ENCODE measurements around the gene TNK1.
"Not testable (repeated sequence)": the region's sequence is repeated elsewhere in the genome, so short reads cannot be mapped to it uniquely, and the experiment has no call there.

The TNK1 gene

DNA sequence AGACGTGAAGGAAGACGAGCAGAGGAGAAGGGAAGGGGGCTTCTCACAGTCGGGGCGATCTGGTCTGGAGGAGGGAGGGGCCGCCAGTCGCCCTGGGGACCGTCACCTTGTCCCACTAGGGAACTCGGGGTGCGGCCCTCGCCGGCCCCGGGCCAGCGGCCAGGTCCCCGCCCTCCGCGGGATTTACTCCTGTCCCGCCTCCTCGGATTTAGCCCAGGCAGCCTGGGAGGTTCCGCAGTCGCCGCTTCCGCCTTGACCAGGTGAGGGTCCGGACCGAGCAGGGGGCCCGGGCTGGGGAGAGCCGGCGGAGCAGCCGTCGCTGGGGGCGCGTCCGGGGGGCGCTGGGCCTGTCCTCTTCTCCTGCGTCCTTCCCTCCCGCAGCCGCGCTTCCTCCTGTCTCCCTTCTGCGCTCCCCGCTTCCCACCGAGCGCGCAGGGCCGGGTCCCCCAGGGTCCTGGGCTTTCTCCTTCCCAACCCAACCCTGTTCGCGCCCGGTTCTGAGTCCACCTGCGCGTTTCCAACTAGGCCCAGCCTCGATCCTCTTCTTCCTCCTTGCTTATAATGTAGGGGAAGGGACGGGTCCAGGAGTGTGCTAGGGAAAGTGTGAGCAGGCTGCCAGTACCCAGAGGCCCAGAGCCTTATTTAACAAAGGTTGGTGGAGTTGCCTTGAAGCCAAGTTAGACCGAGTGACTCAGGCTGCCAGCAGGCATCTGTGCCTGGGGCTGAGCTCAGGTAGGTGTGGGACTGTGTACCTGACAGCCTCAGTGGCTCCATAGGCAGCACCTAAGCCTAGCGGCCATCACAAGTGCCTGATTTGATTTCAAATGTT is at the start of gene TNK1:
Gene TNK1 (plus strand): TSS at position 235 of the 829 bp plus-strand sequence. CDS start 1,838 bp downstream, outside the sequence.
- DNase-seq, result no peak

DNA sequence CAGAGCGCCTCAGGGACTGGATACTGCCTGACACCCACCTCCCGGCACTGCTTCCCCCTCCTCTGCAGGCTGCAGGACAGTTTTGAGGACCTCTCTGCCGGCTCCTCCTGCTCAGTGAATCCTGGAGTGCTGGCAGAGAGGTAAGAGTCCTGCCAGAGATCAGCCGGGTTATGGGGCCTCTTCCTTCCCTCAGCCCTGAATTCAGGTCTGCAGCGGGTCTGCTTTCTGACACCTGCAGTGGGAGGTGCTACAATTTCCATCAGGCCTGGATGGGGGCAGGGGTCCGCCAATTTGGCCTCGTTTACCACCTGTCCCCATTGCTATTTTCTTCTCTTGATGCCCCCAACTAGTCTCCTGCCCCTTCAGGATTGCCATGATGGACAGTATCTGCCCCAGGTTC is 48.8 kb upstream of the TNK1 start:
- DNase-seq, result no peak

DNA sequence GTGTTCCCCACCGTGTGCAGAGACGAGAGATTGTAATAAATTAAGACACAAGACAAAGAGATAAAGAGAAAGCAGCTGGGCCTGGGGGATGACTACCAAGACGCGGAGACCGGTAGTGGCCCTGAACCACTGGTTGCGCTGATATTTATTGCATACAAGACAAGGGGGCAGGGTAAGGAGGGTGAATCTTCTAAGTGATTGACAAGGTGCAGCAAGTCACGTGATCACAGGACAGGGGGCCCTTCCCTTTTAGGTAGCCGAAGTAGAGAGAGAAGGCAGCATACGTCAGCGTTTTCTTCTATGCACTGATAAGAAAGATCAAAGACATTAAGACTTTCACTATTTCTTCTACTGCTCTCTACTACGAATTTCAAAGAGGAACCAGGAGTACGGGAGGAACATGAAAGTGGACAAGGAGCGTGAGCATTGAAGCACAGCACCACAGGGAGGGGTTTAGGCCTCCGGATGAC is 48.3 kb upstream of the TNK1 start:
- DNase-seq, result not testable (repeated sequence)

DNA sequence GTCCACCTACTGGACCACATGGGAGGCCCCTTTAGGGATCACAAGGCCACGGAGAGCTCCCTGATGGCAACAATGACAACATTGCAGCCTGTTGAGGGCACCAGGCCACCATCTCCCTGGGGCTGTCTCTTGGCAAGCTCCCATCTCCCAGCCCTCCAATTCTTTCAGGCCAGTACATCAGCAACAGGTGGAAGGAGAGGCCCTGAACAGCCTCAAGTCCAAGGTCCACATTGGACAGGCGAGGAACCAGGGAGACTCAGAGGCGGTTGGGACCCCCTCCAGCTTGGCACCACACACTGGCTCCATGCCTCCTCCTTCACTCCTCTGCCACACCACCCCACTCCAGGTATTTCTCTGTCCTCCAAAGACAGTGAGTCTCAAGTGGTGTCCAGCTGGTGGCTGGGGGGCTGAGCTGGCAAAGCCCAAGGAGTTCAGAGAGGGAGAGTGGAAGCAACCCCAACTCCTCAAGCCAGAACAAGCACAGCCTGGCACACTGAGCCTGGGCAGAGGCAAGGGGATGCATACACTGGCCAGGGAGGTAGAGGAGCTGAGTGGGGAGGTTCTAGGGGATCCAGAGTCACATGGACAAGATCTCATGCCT is 45.9 kb upstream of the TNK1 start:
- no peak for DNase-seq

DNA sequence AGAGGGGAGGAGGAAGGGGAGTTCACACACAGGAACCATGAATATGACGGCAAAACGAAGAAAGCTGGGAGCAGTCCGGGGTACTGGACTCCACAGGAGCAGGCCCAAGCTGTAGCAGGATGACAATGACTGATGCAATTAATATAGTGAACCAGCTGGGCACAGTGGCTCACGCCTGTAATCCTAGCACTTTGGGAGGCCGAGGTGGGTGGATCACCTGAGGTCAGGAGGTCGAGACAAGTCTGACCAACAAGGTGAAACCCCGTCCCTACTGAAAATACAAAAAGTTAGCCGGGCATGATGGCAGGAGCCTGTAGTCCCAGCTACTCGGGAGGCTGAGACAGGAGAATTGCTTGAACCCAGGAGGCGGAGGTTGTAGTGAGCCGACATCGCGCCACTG is 45.1 kb upstream of the TNK1 start:
- not testable (repeated sequence) for DNase-seq

DNA sequence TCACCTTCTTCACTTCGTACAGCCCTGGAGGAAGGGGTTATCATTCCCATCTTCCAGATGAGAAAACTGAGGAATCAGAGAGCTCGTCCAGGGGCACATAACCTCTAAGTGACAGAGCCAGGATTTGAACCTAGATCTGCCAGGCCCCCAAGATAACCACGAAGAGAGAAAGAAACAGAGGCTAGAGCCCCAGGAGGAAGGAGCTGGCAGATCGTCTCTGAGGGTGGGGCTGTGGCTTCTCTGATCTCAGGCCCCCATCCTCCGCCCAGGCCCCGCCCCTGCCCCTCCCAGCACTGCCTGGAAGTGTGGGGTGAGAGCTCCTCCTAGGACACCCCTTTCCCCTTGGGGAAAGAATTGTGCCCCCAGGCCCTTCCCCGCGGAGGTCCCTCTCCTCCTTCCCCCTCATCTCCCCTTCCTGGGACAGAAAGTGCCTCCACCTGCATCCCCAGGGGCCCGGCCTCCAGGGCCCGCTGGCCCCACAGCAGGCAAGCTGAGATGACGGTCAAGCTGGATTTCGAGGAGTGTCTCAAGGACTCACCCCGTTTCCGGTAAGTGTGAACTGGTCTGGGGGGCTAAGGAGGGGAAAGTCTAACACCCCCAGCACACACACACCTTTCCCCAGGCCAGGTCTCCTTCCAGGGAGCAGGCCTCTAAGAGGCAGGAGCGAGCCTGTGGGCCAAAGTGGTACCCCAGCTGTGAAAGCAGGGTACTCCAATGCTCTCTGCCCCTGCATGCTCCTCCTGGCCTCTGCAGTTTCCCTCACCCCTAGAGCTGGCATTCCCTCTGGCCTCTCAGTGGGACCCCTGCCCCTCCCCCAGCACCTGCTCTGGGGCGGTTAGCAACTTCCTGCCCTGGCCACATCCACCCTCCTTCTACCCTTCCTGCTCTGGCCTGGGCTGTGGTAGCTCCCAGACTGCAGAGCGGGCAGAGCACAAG is 44.4 kb upstream of the TNK1 start, which contains the start of gene ACAP1:
Gene ACAP1 (plus strand): TSS at position 290 of the 936 bp plus-strand sequence. CDS start 206 bp downstream, at position 496.
- DNase-seq, result no peak

DNA sequence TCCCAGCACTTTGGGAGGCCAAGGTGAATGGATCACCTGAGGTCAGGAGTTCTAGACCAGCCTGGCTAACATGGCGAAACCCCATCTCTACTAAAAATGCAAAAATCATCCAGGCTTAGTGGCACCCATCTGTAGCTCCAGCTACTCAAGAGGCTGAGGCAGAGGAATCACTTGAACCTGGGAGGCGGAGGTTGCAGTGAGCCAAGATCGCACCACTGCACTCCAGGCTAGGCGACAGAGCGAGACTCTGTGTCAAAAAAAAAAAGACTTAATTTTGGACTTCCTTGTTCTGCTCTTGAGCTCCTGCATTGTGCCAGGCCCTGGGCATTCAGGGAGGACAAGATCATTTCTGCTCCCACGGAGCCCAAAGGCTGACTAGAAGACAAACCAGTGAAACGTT is 43.3 kb upstream of the TNK1 start:
- DNase-seq, result not testable (repeated sequence)

DNA sequence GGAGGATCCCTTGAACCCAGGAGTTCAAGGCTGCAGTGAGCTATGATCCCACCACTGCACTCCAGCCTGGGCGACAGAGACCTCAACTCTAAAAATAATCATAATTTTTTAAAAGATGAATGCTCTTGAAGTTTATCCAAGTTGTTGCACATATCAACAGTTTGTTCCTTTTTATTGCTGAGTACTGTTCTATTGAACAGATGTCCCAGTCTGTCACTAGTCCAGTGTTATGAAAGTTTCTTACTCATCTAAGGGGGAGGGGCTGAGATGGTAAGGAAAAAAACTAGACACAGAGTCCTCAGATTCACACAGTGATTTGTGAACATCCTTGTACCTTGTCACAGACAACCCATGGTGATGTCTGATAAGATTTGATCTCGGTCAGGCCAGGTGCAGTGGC is 40.7 kb upstream of the TNK1 start:
- DNase-seq, result no peak

DNA sequence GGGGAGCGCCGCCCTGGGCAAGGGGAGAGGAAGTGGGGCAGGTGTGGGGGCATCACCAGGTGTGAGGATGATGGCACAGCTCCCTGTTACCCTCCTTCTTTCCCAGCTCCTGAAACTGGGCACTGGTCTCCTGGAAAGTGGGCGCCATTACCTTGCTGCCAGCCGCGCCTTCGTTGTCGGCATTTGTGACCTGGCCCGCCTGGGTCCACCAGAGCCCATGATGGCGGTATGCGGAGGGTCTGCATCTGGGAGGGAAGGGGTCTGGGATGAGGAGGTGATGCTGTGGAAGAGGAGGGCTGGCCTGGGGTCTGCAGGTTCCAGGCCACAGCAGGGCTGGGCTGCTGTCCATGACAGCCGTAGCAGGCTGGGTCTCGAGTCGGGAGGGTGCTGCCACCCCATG is 39.0 kb upstream of the TNK1 start:
- no peak for DNase-seq

DNA sequence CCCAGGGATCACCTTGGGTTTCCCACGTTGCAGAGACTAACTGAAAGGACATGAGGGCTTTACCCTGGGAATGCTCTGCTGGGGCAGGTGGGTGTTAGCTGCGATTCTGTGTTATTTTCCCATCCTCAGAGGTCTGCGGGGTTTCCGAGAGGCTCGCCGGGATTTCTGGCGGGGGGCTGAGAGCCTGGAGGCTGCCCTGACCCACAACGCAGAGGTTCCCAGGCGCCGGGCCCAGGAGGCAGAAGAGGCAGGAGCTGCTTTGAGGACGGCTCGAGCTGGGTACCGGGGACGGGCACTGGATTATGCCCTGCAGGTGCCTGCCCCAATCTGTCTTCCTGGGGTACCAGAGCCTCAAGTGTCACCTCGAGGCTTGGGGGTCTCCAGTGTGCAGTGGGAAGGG is 37.6 kb upstream of the TNK1 start:
- DNase-seq, result no peak

DNA sequence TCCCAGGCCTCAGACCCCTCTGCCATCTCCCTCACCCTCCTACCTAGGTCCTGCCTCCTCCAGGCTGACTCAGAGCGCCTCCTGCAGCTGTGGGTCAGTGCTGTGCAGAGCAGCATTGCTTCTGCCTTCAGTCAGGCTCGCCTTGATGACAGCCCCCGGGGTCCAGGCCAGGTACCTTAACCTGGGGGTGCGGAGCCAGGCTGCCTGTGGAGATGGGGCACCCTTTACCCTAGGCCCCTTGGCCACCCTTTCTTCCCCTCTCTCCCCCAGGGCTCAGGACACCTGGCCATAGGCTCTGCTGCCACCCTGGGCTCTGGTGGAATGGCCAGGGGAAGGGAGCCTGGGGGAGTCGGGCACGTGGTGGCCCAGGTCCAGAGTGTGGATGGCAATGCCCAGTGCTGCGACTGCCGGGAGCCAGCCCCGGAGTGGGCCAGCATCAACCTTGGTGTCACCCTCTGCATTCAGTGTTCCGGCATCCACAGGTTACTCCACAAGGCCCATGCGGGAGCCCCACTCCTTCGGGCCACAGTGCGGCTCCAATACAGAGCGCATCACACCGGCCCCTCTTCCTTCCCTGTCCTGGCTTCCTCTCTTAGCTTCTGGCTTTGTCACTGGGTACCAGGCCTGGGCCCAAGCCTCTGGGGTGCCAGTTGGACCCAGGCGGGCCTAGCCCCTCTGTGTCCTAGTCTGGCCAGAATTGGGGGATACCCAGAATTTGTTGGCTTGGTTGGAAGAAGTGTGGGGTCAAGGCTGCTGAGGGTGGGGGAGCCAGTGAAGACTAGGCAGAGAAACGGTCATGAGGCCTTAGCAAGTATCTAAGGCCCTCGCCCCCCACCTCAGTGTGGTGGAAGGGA is 33.9 kb upstream of the TNK1 start:
- no peak for DNase-seq

DNA sequence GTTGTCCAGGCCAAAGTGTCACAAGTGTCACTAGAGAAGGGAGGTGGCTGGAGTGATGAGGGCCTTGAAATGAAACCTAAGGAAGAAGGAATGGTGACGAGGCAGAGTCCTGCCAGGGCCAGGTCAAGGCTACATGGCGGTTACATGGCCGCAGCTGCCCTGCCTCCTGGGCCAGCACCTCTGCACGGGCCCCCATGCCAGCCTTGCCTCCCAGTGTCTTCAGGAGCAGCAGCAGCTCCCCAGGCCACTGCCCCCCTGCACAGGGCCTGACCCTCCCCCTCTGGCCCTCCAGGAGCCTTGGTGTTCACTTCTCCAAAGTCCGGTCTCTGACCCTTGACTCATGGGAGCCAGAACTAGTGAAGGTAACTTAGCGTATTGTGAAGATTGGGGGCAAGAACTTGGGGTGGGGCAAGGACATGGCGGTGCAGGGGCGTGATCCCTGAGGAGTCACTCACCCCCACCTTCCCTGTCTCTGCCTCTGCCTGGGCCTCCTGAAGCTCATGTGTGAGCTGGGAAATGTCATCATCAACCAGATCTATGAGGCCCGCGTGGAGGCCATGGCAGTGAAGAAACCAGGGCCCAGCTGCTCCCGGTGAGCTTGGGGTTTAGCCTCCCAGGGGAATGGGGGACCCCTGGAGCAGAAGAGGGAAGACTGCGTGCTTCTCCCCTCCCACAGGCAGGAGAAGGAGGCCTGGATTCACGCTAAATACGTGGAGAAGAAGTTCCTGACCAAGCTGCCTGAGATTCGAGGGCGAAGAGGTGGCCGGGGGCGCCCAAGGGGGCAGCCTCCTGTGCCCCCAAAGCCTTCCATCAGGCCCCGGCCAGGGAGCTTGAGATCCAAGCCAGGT is 33.0 kb upstream of the TNK1 start:
- no peak for DNase-seq

DNA sequence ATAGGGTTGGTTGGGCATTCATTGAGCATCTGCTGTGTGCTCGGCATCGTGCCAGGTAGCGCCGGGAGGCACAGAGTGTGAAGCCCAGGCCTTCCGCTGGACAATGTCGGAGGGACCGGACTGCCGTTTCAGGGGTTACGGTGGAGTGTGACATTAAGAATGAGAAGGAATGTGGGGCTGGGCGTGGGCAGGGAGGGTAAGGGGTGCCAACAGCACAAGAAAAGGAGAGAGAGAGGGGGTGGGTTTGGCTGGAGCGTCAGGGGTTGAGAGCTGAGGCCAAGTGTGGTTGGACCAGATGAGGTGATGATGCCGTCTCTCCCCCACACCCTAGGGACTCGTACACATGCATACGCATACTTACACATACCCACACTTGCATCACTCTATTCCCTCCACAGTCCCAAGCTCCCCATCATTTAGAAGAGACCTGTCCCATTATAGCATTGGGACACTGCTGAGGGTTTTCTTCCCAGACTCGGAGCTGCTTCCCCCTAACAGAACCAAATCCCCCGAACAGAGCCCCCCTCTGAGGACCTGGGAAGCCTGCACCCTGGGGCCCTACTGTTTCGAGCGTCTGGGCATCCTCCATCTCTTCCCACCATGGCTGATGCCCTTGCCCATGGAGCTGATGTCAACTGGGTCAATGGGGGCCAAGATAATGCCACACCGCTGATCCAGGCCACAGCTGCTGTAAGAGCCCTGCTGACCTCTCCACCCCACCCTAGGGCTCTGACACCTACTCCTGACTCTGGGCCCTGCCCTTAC is 32.2 kb upstream of the TNK1 start:
- no peak for DNase-seq

DNA sequence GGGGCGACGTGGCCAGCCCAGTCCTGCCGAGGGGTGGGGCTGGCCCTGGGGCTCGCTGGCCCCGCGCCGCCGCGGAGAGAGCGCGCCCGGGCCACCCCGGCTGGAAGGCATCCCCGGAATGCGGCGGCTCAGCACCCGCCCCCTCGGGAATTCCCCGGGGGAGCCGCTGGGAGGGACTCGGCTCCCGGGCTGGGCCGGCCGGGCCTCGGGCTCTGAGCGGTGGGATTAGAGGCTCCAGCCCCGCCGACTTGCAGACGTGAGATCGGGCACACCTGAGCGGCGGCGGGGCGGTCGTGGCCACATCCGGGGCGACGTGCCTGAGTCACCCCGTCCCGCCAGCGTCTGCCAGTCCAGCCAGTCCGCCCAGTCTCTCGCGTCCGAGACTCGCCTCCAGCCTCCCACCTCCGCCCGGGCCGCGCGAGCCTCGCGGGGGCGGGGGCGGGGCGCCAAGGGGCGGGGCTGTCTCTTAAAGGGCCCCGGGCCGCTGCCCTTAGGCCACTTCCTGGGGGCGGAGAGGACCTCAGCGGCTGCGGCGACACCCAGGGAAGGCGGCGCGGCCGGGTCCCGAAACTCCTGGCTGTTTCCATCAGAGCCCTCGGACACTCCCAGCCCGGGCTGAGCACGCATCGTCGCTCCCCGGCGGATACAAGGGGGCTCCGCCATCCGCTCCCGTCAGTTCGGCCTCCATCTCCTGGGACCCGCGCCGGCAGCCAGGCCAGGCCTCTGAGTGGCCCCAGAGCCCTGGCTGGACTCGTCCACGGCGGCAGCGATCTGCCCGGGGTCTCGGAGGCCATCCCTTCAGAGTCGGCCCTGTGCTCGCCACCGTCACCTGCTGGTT is 29.0 kb upstream of the TNK1 start, which contains the start of gene KCTD11:
Gene KCTD11 (plus strand): TSS at position 498 of the 838 bp plus-strand sequence.
- no peak for DNase-seq

DNA sequence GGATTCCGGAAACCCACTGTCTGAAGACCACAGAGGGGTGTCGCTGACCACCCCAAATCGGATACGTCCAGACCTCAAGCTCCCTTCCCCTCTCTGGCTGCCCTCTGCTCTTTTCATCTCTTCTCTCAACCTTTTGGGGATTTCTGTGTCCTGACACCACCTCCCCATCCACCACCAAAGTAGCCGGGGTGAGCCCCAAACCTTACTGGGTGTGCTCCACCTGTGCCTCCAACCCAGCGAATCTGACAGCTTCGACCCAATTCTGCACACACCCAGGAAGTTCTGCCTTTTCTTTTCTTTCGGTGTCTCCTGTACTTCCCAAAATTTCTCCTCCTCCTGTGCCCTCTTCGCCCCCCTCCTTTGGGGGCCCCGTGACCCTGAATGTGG is 28.4 kb upstream of the TNK1 start:
- DNase-seq, result no peak

DNA sequence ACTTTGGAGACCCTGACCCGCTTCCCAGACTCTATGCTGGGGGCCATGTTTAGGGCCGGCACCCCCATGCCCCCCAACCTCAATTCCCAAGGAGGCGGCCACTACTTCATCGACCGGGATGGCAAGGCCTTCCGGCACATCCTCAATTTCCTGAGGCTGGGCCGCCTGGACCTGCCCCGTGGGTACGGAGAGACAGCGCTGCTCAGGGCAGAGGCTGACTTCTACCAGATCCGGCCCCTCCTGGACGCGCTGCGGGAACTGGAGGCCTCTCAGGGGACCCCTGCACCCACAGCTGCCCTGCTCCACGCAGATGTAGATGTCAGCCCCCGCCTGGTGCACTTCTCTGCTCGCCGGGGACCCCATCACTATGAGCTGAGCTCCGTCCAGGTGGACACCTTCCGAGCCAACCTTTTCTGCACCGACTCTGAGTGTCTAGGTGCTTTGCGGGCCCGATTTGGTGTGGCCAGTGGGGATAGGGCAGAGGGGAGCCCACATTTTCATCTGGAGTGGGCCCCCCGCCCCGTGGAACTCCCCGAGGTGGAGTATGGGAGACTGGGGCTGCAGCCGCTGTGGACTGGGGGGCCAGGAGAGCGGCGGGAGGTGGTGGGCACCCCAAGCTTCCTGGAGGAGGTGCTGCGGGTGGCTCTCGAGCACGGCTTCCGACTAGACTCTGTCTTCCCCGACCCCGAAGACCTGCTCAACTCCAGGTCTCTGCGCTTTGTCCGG is 27.8 kb upstream of the TNK1 start:
- no peak for DNase-seq

DNA sequence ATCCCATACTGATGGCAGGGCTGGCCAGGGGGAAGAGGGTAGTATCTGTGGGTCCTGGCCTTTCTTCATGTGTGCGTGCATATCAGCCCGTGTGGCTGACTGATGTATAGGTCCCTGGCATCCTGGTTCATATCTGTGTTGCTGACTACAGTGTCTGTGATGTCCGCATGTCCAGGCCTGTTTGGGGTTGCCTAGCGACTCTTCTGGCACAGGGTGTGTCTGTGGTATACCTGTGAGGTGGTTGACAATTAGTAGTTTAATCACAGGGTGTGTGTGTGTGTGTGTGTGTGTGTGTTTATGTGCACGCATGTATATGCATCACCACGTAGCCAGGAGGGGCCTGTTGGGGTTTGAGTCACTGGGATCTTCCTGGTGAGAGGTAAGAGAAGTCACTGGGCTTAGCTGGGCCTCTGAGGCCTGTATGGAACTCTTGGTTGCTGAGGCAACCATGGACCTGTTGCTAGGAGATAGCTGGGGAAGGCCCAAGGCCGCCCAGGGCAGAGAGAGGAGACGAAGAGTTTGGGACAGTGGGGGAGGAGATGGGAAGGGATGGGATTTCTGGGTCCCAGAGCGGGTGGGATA is 26.5 kb upstream of the TNK1 start:
- DNase-seq, result no peak

DNA sequence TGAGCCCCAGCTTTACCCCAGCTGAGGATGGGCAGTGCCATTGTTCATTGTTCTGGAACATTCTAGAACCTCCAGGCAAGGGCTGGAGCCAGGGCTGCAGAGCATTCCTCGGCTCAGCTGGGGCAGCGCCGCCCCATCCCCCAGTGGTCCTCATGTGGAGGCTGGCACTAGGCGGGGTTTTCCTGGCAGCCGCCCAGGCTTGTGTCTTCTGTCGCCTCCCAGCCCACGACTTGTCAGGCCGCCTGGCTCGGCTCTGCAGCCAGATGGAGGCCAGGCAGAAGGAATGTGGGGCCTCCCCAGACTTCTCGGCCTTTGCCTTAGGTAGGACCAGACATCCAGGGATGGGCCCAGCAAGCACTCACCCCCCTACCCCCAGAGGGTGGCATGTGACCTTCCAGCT is 25.8 kb upstream of the TNK1 start, which contains the start of gene TMEM95:
Gene TMEM95 (plus strand): TSS at position 104 of the 400 bp plus-strand sequence. CDS start 49 bp downstream, at position 153.
- no peak for DNase-seq

Measured in NCI-H2029 (cell line).